GM23248 (cell line): Measurements from ENCODE around the gene NSF.

Source experiments
- EZH2 ChIP-seq: fragments of 200-600 bp; sonication (generic); IDR thresholded peaks from 2 replicates; pipeline ENCODE4 v1.6.1; 2018; ENCODE audit warnings: antibody characterized with exemption, mild to moderate bottlenecking; ENCODE audit not compliant: insufficient read depth, poor library complexity, severe bottlenecking
- EZH2phosphoT487 ChIP-seq: fragments of 200-600 bp; sonication (generic); IDR thresholded peaks from 2 replicates; pipeline ENCODE4 v1.6.1; 2018; ENCODE audit warnings: antibody characterized with exemption, moderate library complexity, mild to moderate bottlenecking, low read depth; ENCODE audit not compliant: insufficient read depth

- TF ChIP-seq EZH2 = no peak
- no peak for TF ChIP-seq EZH2phosphoT487
Measured at GRCh38 chr17:46805771-46806170, 215.3 kb downstream of the NSF start.
